Measurements from ENCODE around the gene LRRC17.

LRRC17 gene, protein sequence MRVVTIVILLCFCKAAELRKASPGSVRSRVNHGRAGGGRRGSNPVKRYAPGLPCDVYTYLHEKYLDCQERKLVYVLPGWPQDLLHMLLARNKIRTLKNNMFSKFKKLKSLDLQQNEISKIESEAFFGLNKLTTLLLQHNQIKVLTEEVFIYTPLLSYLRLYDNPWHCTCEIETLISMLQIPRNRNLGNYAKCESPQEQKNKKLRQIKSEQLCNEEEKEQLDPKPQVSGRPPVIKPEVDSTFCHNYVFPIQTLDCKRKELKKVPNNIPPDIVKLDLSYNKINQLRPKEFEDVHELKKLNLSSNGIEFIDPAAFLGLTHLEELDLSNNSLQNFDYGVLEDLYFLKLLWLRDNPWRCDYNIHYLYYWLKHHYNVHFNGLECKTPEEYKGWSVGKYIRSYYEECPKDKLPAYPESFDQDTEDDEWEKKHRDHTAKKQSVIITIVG

DNA sequence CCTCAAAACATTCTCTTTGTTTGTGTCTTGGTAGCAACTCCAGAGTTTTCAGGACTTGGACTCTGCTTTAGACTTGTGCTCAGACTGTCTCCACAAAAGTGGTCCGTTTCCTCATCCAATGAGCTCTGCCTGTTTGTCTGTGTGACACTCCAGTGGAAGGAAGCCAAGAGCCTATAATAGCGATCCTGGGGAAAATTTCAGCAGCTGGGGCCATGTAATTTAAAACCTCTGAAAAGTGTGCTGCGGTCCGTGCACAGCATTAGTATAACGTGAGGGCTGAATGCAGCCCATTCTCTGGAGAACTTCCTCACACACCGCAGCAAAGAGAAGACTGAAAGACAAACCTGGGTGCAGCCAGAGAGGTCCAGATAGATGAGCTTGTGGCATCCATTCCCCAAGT, at the start of gene LRRC17:
TSS of gene LRRC17 (plus strand) at position 259 of the 400 bp plus-strand sequence. CDS start 20,914 bp downstream, outside the sequence.
- Histone ChIP-seq H3K4me3 (ENCODE audit: low read depth in 1 of 2, low read length in 2 of 2) (no peak within 1 kb of the TSS), H3K9ac (ENCODE audit: low read depth, low read length) (no peak within 1 kb of the TSS), H3K4me2 (ENCODE audit: insufficient read depth, low read length) (no peak within 1 kb of the TSS), H3K27me3 (ENCODE audit: insufficient read depth, low read length, poor library complexity) (peaks cover 4% of the 10 kb centered on the region), H2AFZ (ENCODE audit: low read depth, low read length) (no peak within 1 kb of the TSS), H3K4me1 (ENCODE audit: insufficient read depth, low read length) (no peaks in the 10 kb centered on the region), H3K27ac (ENCODE audit: low read length) (no peak within 1 kb of the TSS), H4K20me1 (ENCODE audit: insufficient read depth, low read length) (no peaks in the 10 kb centered on the region), H3K79me2 (ENCODE audit: insufficient read depth, low read length) (no peaks in the 10 kb centered on the region), H3K9me3 (ENCODE audit: insufficient read depth, low read length, severe bottlenecking) (no peaks in the 10 kb centered on the region), H3K36me3 (ENCODE audit: insufficient read depth, low read length) (no peaks in the 10 kb centered on the region)
- no peak for DNase-seq
- ATAC-seq (ENCODE audit: insufficient read depth, low read depth), result no peak
- no peak for TF ChIP-seq EZH2 (IDR thresholded peaks at IDR 0.05; ENCODE audit: borderline replicate concordance, low read depth, low read length, severe bottlenecking)
- TF ChIP-seq, protein P1, sequence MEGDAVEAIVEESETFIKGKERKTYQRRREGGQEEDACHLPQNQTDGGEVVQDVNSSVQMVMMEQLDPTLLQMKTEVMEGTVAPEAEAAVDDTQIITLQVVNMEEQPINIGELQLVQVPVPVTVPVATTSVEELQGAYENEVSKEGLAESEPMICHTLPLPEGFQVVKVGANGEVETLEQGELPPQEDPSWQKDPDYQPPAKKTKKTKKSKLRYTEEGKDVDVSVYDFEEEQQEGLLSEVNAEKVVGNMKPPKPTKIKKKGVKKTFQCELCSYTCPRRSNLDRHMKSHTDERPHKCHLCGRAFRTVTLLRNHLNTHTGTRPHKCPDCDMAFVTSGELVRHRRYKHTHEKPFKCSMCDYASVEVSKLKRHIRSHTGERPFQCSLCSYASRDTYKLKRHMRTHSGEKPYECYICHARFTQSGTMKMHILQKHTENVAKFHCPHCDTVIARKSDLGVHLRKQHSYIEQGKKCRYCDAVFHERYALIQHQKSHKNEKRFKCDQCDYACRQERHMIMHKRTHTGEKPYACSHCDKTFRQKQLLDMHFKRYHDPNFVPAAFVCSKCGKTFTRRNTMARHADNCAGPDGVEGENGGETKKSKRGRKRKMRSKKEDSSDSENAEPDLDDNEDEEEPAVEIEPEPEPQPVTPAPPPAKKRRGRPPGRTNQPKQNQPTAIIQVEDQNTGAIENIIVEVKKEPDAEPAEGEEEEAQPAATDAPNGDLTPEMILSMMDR (IDR thresholded peaks at IDR 0.05; ENCODE audit: borderline replicate concordance, extremely low read depth, low read length, poor library complexity, severe bottlenecking), result no peak

DNA sequence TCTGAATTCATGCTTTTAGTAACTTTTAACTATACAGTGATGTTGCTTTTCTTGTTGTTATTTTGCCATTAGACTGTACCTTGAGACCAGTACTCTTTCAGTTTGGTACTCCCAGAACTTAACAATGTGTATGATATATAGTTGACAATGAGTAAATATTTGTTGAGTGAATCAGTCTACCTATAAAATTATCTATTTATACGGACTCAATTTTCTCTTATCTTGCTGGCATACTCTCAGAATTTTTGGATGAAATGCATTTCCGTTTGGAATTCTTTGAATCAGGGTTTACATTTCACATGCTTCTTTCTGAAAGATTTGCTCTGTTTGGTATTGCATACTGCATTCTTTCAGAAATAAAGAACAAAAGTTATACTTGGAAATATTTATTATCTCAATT, 47.8 kb upstream of the LRRC17 start:
- DNase-seq (no peak), ATAC-seq (ENCODE audit: insufficient read depth, low read depth) (no peak)
- H2AFZ ChIP-seq (ENCODE audit: low read depth, low read length), result no peak overlapping the region
- no peak overlapping the region for H3K4me2 ChIP-seq (ENCODE audit: insufficient read depth, low read length)
- no peaks in the 10 kb centered on the region for H3K4me1 ChIP-seq (ENCODE audit: insufficient read depth, low read length)
- H3K79me2 ChIP-seq (ENCODE audit: insufficient read depth, low read length), result no peaks in the 10 kb centered on the region
- H4K20me1 ChIP-seq (ENCODE audit: insufficient read depth, low read length), result no peaks in the 10 kb centered on the region
- H3K27ac ChIP-seq (ENCODE audit: low read length), result no peak overlapping the region
- no peaks in the 10 kb centered on the region for H3K27me3 ChIP-seq (ENCODE audit: insufficient read depth, low read length, poor library complexity)
- no peak overlapping the region for H3K4me3 ChIP-seq (ENCODE audit: low read depth in 1 of 2, low read length in 2 of 2)
- H3K9ac ChIP-seq (ENCODE audit: low read depth, low read length), result no peak overlapping the region
- H3K36me3 ChIP-seq (ENCODE audit: insufficient read depth, low read length), result no peaks in the 10 kb centered on the region
- TF ChIP-seq, protein P1 (IDR thresholded peaks at IDR 0.05; ENCODE audit: borderline replicate concordance, extremely low read depth, low read length, poor library complexity, severe bottlenecking), result no peak
- TF ChIP-seq EZH2 (IDR thresholded peaks at IDR 0.05; ENCODE audit: borderline replicate concordance, low read depth, low read length, severe bottlenecking), result no peak
- H3K9me3 ChIP-seq (ENCODE audit: insufficient read depth, low read length, severe bottlenecking), result no peaks in the 10 kb centered on the region

DNA sequence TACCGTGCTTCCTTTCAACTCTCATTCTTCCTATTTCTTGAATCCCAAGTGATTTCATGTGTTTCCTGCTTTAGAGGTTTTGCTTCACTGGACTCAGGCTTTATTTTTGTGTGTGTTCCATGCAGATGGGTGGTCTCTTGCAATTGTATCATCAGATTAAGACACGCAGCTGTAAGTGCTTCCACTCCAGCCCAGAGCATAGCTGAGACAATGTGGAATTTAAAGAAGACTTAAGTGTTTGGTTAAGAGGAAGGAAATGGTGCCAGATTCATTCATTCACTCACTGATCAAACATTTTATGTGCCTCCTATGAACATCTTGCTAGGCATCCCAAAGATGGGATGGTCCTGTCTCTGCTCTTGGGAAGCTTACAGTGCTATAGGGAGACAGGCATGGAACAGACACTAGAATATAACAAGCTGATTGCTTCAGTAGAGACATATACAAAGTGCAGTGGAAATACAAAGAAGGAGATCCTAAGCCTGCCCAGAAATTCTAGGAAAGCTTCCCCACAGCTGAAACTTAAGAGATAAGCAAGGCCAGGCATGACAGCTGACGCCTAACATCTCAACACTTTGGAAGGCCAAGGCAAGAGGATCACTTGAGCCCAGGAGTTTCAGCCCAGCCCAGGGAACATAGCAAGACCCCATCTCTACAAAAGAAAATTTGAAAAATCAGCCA, 46.1 kb upstream of the LRRC17 start:
- Histone ChIP-seq H3K4me3 (ENCODE audit: low read depth in 1 of 2, low read length in 2 of 2) (no peak overlapping the region), H3K4me1 (ENCODE audit: insufficient read depth, low read length) (no peaks in the 10 kb centered on the region), H2AFZ (ENCODE audit: low read depth, low read length) (no peak overlapping the region), H3K27me3 (ENCODE audit: insufficient read depth, low read length, poor library complexity) (no peaks in the 10 kb centered on the region), H3K79me2 (ENCODE audit: insufficient read depth, low read length) (no peaks in the 10 kb centered on the region), H3K27ac (ENCODE audit: low read length) (no peak overlapping the region), H4K20me1 (ENCODE audit: insufficient read depth, low read length) (no peaks in the 10 kb centered on the region), H3K9me3 (ENCODE audit: insufficient read depth, low read length, severe bottlenecking) (no peaks in the 10 kb centered on the region), H3K4me2 (ENCODE audit: insufficient read depth, low read length) (no peak overlapping the region), H3K36me3 (ENCODE audit: insufficient read depth, low read length) (no peaks in the 10 kb centered on the region), H3K9ac (ENCODE audit: low read depth, low read length) (no peak overlapping the region)
- TF ChIP-seq, protein P1 (IDR thresholded peaks at IDR 0.05; ENCODE audit: borderline replicate concordance, extremely low read depth, low read length, poor library complexity, severe bottlenecking), result no peak
- TF ChIP-seq EZH2 (IDR thresholded peaks at IDR 0.05; ENCODE audit: borderline replicate concordance, low read depth, low read length, severe bottlenecking), result no peak
- no peak for ATAC-seq (ENCODE audit: insufficient read depth, low read depth)
- no peak for DNase-seq
